Stimulated activated CD8-positive, alpha-beta memory T cell treated with anti-CD3 and anti-CD28 coated beads, Interleukin-15, amount 100 ng/mL, for 1 hour (primary cell): ENCODE data around the gene FAM131A.
A peak's percentile ranks its signal among the peaks of the same experiment; 100 is the strongest.
"Not testable (repeated sequence)": the region's sequence is repeated elsewhere in the genome, so short reads cannot be mapped to it uniquely, and the experiment has no call there.

Source experiments
- DNase-seq: peaks from one replicate; pipeline ENCODE4 v3.0.0-alpha.2; 2020; ENCODE audit warnings: low read depth

The FAM131A gene

DNA sequence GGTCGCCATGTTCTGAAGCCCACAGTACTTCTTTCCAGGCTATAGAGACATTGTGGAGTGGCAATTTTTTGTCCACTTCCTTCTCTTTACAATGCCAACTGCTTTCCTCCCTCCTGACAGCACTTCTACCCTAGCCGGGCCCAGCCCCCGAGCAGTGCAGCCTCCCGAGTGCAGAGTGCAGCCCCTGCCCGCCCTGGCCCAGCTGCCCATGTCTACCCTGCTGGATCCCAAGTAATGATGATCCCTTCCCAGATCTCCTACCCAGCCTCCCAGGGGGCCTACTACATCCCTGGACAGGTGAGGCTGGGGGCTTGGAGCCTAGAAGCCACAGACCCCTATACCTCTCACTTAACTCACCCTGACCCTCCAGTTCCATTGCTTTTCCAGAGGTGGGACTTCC lies 20.2 kb upstream of the FAM131A start:
- DNase-seq, result no peak

DNA sequence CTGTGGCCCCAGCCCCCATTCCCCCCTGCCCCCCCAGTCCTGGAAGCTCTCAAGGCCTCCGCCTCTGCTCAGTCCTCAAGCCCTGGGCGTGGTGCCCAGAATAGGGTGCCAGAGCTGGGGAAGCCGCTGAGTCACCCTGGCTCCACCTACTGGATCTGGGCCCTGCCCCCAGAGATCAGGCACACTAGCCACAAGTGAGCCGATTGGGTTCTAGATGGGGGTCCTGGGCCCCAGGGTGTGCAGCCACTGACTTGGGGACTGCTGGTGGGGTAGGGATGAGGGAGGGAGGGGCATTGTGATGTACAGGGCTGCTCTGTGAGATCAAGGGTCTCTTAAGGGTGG lies 17.3 kb upstream of the FAM131A start:
- DNase-seq, result no peak

- no peak for DNase-seq
Measured at GRCh38 chr3:184321666-184322065, 15.7 kb upstream of the FAM131A start.

- no peak for DNase-seq
Measured at GRCh38 chr3:184322731-184323487, 14.5 kb upstream of the FAM131A start.

DNA sequence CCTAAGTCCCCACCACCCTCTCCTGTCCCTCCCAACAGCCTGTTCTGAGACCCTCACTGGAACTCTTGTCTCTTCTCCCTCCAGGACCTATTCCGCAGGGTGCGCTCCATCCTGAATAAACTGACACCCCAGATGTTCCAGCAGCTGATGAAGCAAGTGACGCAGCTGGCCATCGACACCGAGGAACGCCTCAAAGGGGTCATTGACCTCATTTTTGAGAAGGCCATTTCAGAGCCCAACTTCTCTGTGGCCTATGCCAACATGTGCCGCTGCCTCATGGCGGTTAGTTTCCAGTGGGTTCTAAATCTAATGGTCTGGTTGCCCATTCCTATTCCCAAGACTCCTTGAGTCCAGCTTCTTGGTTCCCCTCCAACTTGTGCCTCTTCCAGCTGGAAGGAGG lies 13.7 kb upstream of the FAM131A start:
- no peak for DNase-seq

GRCh38 chr3:184325269-184325668 lies 12.1 kb upstream of the FAM131A start:
- no peak for DNase-seq

DNA sequence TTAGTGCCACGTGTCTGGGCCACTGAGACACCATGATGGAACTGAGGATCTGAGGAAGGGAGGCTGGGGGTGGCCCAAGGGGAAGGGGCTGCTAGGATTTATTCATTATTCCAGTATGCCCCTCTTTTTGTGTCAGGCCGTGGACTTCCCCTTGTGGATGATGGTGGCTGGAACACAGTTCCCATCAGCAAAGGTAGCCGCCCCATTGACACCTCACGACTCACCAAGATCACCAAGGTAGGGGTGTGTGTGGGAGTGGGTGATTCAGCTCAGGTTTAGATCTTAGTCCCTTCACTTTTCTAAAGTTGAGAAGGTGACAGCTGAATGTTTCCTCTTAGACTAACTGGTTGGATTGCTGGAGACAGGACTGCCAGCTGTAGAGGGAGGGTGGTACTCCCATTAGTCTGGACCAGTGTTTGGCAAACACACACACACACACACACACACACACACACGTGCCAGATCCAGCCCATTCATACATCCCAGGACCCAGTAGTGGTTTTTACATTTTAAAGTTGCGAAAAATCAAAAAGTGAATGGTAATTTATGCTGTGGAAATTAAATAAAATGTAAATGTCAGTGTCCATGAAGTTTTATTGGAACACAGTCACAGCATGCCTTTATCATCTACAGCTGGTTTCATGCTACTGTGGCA lies 11.6 kb upstream of the FAM131A start:
- no peak for DNase-seq

GRCh38 chr3:184327171-184327570 lies 10.2 kb upstream of the FAM131A start:
- DNase-seq, result no peak

DNA sequence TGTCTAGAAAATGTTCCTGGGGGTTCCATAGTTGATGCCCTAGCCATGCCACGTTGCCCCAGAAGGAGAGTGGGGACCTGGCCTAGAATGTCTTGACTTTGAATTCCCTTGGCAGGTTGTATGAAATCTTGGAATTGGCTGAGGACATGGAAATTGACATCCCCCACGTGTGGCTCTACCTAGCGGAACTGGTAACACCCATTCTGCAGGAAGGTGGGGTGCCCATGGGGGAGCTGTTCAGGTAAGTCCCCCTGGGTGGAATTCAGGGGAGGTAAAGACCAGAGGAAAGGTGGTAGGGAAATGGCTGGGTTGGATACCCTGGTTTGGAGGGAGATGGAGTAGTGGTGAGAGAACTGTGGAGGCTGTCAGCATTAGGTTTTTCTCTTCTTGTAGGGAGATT lies 8.9 kb upstream of the FAM131A start:
- no peak for DNase-seq

DNA sequence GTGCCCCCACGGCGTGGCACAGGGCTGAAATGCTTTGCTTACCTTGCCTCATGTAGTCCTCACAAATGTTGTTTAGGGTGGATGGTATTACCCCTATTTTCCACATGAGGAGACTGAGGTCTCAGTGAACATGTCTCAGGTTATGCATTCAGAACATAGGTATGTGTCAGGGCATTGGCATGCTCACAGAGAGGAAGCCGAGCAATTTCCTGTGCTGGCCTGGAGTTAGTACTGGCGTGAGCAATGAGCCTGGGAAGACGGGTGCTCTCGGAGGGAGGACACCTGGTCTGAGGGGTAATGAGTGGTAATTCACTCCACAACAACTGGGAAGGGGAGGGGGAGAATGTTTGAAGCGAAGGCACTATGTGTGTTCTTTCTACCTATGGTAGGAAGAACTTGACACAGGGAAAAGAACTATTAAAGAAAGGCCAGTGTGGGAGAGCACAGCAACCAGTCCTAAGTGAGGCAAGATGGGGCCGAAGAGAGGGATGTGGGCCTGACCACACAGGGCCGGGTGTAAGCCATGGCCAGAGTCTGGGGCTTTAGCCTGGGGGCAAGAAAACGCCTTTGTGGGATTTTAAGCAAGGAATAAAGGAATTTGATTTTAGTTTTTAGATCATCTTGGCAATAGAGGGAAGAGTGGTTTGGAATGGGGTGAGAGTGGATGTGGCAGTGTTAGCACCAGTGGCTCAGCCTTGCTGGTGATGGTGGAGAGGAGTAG lies 4.9 kb upstream of the FAM131A start:
- no peak for DNase-seq

DNA sequence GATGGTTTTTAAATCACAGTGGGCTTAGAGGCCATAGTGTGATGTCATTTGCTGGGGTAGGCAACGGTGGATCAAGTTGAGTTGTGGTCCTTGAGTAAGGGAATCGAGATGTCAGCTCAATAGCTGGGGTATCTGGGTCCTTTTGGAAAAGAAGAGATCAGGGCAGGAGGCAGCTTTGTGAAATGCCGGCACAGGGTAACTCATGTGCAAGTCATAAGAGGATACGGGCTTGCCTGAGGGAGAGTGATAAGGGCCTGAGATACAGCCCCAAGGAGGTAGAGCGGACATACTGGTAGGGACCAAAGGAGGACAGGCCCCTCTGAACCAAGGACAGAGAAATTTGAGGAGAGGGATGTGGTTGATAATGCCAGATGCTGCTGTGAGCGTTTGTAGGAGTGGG lies 4.2 kb upstream of the FAM131A start:
- DNase-seq, result no peak

- no peak for DNase-seq
Measured at GRCh38 chr3:184333700-184334099, 3.7 kb upstream of the FAM131A start.

GRCh38 chr3:184334470-184335158 lies 2.8 kb upstream of the FAM131A start:
- no peak for DNase-seq

GRCh38 chr3:184335291-184335660 lies 2.1 kb upstream of the FAM131A start:
- no peak for DNase-seq

DNA sequence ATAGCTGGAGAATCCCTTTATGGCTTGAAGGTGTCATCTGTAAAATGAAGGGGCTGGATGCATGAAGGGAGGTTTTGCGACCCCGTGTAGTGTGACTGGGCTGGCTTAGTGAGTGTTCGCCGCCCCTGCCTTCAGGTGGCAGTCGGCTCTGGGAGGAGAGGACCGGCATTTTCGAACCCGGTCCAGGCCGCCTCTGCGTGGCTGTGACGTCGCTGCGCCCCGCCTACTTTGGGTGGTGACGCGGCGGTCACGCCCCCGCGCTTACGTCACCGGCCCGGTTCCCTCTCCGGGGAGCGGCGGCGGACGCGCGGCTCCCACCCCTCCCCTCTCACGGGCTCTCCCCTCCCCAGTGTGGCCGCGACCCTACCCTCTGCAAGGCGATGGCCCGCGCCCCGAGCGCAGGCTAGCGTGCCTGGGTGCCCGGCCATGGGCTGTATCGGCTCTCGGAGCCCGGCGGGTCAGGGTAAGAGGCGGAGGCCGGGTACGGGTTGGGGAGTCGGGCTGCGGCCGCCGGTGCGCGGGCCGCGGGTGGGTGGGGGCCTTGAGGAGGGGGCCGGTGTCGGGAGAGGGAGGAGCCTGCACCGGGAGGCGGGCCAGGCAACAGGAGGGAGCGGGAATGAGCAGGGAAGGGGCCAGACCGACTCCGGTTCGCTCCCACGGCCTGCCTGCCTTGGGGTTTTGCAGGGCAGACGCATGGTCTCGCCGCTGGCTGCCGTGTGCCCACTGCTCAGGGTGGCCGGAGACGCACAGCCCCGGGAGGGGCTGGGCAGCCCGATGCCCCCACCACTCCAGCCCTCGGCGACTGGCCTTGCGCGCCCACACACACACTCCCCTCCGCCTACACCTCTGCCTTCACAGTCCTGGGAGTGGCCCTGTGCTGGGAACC lies 1.5 kb upstream of the FAM131A start:
- DNase-seq, result peak; percentile 77

DNA sequence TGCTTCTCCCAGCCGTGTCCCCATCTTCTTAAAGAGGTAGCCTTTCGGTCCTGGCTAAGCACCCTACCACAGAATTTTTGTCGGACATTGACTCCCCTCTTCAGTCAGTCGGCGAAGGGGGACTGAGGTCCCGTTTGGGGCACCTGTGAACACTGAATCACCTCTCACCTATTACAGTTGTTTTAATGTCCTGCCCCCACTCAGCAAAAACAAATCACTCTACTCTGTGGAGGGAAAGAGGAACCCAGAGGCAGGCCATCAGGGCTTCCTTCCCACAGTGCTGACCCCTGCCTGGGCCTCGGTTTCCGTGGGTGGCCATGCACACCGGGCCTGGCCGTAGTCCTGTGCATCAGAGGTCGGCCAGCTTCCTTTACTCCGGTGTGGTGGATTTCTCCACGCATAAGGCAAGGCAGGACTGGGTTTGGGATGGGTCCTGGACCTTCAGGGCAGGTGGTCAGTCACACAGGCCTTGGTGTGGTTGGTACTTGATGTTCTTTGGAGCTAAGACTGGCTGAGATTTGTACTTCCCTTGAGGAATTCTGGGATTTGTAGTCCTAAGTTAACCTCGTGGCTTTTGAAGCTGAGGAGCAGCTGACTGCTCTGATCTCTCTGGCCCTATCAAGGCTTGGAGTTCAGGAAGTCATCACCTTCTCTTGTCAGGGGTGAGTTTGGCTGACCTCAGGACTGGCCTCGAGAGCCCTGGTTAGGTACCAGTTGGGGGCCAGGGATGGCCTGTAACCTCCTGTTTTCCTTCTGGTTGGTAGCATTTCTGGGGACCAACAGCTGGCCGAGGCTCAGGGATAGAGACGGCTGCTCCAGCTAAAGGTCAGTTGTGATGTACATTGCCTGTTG lies 627 bp upstream of the FAM131A start:
- DNase-seq, result no peak

DNA sequence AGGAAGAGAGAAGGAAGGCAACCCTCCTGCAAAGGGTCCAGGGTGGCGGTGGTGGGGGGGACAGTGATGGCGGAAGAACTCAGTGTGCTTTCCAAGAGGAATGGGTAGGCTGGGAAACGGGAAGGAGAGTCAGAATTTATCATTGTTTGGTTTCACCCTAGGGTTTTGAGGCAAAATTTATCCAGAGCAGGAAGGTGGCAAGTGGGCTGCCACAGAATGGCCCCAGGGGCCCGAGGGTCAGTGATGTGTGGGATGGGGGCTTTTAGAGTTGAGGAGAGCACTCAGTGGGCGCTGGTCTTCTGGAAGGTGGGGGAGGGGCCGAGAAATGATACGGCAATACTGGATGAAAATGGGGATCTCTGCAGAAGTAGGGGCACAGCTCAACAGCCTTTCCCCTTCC lies 581 bp downstream of the FAM131A start:
- DNase-seq, result no peak

DNA sequence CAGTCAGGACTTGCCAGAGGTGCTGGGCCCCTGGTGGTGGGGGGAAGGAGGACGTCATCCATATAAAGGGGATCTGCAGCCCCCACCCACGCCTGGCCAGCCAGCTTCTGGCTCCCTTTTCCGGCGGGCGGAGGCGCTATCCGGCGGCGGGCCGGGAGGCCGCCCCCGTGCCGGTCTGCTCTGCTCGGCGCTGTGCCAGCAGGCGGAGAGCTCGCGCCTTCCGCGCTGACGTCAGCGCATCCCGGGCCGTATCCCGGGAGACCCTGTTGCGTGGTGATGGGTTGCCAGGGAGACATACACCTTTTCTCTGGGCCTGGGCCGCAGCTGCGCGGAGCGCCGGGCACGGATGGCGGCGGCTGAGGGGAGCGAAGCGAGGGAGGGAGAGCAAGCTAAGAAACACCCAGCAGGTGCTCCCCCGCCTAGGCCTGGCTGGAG lies 1.1 kb downstream of the FAM131A start:
- DNase-seq, result no peak

- no peak for DNase-seq
Measured at GRCh38 chr3:184339001-184339400, 1.6 kb downstream of the FAM131A start.

DNA sequence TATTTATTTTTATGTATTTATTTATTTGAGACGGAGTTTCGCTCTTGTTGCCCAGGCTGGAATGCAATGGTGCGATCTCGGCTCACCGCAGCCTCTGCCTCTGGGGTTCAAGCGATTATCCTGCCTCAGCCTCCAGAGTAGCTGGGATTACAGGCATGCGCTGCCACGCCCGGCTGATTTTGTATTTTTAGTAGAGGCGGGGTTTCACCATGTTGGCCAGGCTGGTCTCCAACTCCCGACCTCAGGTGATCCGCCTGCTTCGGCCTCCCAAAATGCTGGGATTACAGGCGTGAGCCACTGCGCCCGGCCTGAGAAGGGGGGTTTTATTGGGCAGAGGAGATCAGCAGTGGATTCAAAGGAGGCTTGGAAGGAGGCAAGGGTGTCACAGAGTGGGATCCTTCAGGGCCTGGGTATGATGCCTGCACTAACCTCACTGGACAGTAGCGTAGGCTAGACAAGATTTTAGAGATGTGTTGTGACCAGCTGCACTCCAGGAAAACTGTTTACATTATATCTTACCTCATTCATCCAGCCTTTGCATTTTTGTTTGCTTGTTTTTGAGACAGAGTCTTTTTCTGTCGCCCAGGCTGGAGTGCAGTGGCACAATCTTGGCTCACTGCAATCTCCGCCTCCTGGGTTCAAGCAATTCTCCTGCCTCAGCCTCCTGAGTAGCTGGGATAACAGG lies 2.2 kb downstream of the FAM131A start:
- not testable (repeated sequence) for DNase-seq
